Epithelial cell of proximal tubule (primary cell): ENCODE results near the gene ESYT2. TPM values are rescaled to one million over a fixed set of nuclear protein-coding genes. Genes with fewer than 3 reads are reported as not detected.

Experiments
- DNase-seq: peaks from one replicate; pipeline ENCODE4 v3.0.0-alpha.2; 2011; ENCODE audit warnings: low read depth
- H3K4me3 ChIP-seq: 2 replicates; pipeline ENCODE4 v1.5.1; 2011; ENCODE audit warnings: low read depth, mild to moderate bottlenecking, low read length
- CTCF ChIP-seq: conservative IDR thresholded peaks from 2 replicates; pipeline ENCODE4 v1.5.1; 2012; ENCODE audit warnings: low read depth, mild to moderate bottlenecking, low read length
- total RNA-seq: library from RNA; depleted of rRNA; stranded (reverse); fragments of >200 nt; gene quantifications from 2 replicates; pipeline ENCODE4 v1.2.3, GENCODE V29; 2015

The ESYT2 gene
- total RNA-seq, 1 donor from 2014 or later: 43.4 TPM

GRCh38 chr7:158777793-158778192 lies 51.5 kb downstream of the ESYT2 start:
- DNase-seq: no peak
- TF ChIP-seq CTCF: no peak
- no peak overlapping the region for H3K4me3 ChIP-seq

GRCh38 chr7:158776474-158776873 lies 52.8 kb downstream of the ESYT2 start:
- no peak overlapping the region for H3K4me3 ChIP-seq
- DNase-seq: no peak
- no peak for TF ChIP-seq CTCF

- no peak for DNase-seq
- TF ChIP-seq CTCF: no peak
- H3K4me3 ChIP-seq: no peak overlapping the region
These were observed 54.4 kb downstream of the ESYT2 start for GRCh38 chr7:158774952-158775351.

DNA sequence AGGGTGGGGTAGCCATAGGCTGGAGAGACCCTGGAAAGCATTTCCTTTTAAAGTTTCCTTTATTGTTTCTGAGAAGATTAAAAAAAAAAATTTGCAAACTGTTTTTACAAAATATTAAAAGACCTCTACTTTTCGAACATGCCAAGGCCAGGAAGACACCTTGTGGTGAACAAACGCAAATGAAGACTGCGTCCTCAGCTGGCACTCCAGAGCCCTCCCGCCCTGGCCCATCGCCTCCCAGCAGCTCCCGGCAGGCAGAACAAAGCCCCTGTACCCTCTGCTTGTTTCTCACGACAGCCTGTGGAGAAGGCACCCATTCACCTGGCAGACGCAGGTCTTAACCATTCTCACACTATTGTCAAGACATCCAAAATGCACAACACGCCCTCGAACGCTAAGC lies 56.4 kb downstream of the ESYT2 start:
- H3K4me3 ChIP-seq: no peak overlapping the region
- no peak for DNase-seq
- no peak for TF ChIP-seq CTCF

DNA sequence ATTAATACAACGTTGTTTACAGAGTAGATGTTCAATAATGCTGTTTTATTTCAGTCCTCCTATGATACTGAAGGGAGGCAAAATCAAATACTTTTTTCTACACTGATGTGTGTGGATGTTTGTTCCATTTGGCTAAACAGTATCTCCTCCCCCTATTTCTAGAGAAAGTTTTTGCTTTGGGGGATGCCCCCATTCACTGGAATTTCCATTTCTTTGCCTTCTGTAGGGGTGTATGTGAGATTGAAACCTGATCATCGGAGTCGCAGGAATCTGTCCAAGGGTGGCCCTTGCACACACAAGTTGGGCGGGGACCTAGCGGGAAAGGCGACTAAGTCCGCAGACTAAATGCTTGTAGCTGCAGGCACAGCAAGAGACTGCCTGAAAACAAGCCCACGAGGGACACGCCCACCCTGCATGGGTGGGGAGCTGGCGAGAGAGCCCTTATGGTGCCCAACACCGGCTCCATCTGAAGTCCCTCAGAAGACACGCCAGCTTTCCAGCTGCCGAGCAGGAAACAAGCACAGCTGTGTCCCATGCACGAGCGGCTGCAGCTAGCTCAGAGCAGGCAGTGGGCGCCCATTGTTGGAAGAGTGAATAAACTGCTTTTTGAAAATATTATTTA lies 58.0 kb downstream of the ESYT2 start:
- TF ChIP-seq CTCF: no peak
- no peak overlapping the region for H3K4me3 ChIP-seq
- DNase-seq: no peak

GRCh38 chr7:158767707-158768106 lies 61.6 kb downstream of the ESYT2 start:
- TF ChIP-seq CTCF: no peak
- no peak for DNase-seq

DNA sequence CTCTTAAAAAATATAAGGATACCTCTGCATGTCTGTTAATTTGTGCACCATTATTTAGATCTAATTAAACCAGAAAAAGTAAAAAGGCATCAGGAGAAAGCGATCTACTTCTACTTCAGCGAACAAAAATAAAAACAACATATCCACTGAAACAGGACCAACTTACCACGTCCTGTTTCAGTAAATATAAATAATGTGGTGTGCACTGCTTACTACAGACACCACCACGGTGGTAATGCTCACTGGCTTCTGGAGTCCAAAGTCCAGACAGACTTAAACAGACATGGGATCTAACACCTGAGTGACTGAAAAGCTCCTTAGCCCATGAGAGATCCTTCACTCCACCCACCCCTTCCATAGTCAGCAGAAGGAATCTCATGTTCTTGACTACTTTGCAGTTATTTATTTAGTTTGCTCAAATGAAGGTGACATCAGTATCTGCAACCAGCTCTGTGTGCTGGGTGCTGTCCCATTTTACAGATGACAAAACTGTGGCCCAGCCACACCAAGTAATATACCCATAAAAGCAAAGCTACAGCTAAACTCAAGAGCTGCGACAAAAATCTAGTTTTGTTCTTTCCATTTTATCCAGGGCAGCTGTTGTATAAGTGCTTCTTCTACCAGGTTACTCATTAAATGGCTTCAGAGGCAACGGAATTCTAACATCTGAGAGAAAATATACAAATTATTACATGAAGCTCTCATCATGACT lies 62.6 kb downstream of the ESYT2 start:
- DNase-seq: no peak
- H3K4me3 ChIP-seq: no peak overlapping the region

More at GRCh38 chr7:158767707-158768106, 61.6 kb downstream of the ESYT2 start:
- no peak overlapping the region for H3K4me3 ChIP-seq

More for the DNA sequence above, 62.6 kb downstream of the ESYT2 start:
- no peak for TF ChIP-seq CTCF
